GM23248 (cell line): ENCODE data around the gene LYSMD4.

Experiments used
- EZH2 ChIP-seq: fragments of 200-600 bp; sonication (generic); IDR thresholded peaks from 2 replicates; pipeline ENCODE4 v1.6.1; 2018; ENCODE audit warnings: antibody characterized with exemption, mild to moderate bottlenecking; ENCODE audit not compliant: insufficient read depth, poor library complexity, severe bottlenecking
- EZH2phosphoT487 ChIP-seq: fragments of 200-600 bp; sonication (generic); IDR thresholded peaks from 2 replicates; pipeline ENCODE4 v1.6.1; 2018; ENCODE audit warnings: antibody characterized with exemption, moderate library complexity, mild to moderate bottlenecking, low read depth; ENCODE audit not compliant: insufficient read depth

DNA sequence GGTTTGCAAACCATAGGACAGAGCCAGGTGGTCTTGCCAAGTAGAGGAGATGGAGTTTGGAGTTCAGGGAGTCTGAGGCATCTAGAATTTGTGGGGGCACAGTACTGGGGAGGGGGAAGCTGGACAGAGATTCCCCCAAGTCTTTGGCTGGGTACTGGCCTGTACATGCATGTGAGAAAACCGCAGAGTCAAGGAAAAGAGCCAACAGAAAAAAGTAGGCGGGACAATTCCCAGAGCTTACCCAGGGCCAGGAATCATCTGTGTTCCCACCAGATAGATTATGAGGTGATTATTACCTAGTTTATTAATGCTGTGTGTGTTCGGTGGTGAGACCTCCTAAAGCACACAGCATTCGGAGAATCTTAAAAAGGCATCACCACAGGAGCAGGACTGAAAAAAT lies 11.3 kb downstream of the LYSMD4 start:
- TF ChIP-seq EZH2phosphoT487 (no peak), EZH2 (no peak)
